IPS-20b (cell line): ENCODE measurements around the gene ZNF324B.
"Not testable (repeated sequence)": the region's sequence is repeated elsewhere in the genome, so short reads cannot be mapped to it uniquely, and the experiment has no call there.

Experiments used
- H3K27ac ChIP-seq: one replicate; pipeline ENCODE4 v1.5.1; 2013; ENCODE audit warnings: low read length
- H3K27me3 ChIP-seq: 2 replicates; pipeline ENCODE4 v1.6.1; 2013; ENCODE audit warnings: mild to moderate bottlenecking, low read length, inconsistent platforms; ENCODE audit not compliant: insufficient read depth
- H3K36me3 ChIP-seq: 2 replicates; pipeline ENCODE4 v1.6.1; 2013; ENCODE audit warnings: low read depth, mild to moderate bottlenecking, inconsistent platforms, low read length, moderate library complexity; ENCODE audit not compliant: insufficient read depth
- H3K4me1 ChIP-seq: 2 replicates; pipeline ENCODE4 v1.6.1; 2013; ENCODE audit warnings: mild to moderate bottlenecking, control low read depth, inconsistent platforms, low read length, moderate library complexity; ENCODE audit not compliant: insufficient read depth
- H3K4me3 ChIP-seq: 2 replicates; pipeline ENCODE4 v1.5.1; 2013; ENCODE audit warnings: mild to moderate bottlenecking, low read length, inconsistent platforms
- H3K9ac ChIP-seq: 2 replicates; pipeline ENCODE4 v1.6.1; 2013; ENCODE audit warnings: low read depth, mild to moderate bottlenecking, inconsistent platforms, low read length, moderate library complexity
- H3K9me3 ChIP-seq: 2 replicates; pipeline ENCODE4 v1.6.1; 2013; ENCODE audit warnings: mild to moderate bottlenecking, low read depth, low read length, inconsistent platforms; ENCODE audit not compliant: insufficient read depth

Gene ZNF324B

GRCh38 chr19:58466089-58466759 is 14.8 kb downstream of the ZNF324B start:
- Histone ChIP-seq H3K9ac (peak overlapping the region; percentile 16; the same call in 1 of the 2 replicates), H3K27ac (no peak overlapping the region)

GRCh38 chr19:58466760-58467589 is 15.6 kb downstream of the ZNF324B start, which contains the start of gene ZNF324:
ZNF324 (plus strand) TSS chr19:58467080; CDS start chr19:58469186, 2,106 bp downstream.
- H3K36me3 ChIP-seq: peaks cover 8% of the 10 kb centered on the region; the same call in 1 of the 2 replicates
- H3K9me3 ChIP-seq: no peaks in the 10 kb centered on the region
- H3K4me3 ChIP-seq: peak within 1 kb of the TSS; percentile 82
- H3K27me3 ChIP-seq: peaks cover 11% of the 10 kb centered on the region
- no peak within 1 kb of the TSS for H3K27ac ChIP-seq
- H3K9ac ChIP-seq: peak within 1 kb of the TSS; percentile 51; the same call in 1 of the 2 replicates
- H3K4me1 ChIP-seq: no peaks in the 10 kb centered on the region

More at GRCh38 chr19:58466089-58466759, 14.8 kb downstream of the ZNF324B start:
- Histone ChIP-seq H3K4me3 (peak overlapping the region; percentile 82), H3K9me3 (no peaks in the 10 kb centered on the region), H3K4me1 (no peaks in the 10 kb centered on the region), H3K36me3 (0 out of 2 replicates have a peak, but pooled peaks cover 4% of the 10 kb centered on the region), H3K27me3 (peaks cover 11% of the 10 kb centered on the region)

- Histone ChIP-seq H3K9ac (no peak overlapping the region), H3K4me1 (no peaks in the 10 kb centered on the region), H3K9me3 (no peaks in the 10 kb centered on the region), H3K27ac (no peak overlapping the region), H3K36me3 (peaks cover 17% of the 10 kb centered on the region), H3K27me3 (peaks cover 11% of the 10 kb centered on the region), H3K4me3 (no peak overlapping the region; the same call in 1 of the 2 replicates)
These were observed 16.9 kb downstream of the ZNF324B start for GRCh38 chr19:58468216-58468839.

- H3K9ac ChIP-seq: no peak overlapping the region
- H3K27ac ChIP-seq: no peak overlapping the region
- peaks cover 17% of the 10 kb centered on the region for H3K36me3 ChIP-seq
- H3K9me3 ChIP-seq: no peaks in the 10 kb centered on the region
- H3K4me1 ChIP-seq: no peaks in the 10 kb centered on the region
- peaks cover 11% of the 10 kb centered on the region for H3K27me3 ChIP-seq
- H3K4me3 ChIP-seq: no peak overlapping the region
These were observed 18.0 kb downstream of the ZNF324B start for GRCh38 chr19:58469241-58470013.

- H3K27ac ChIP-seq, H3K9ac ChIP-seq, H3K9me3 ChIP-seq, H3K4me1 ChIP-seq, H3K4me3 ChIP-seq, H3K27me3 ChIP-seq: not testable (repeated sequence)
- H3K36me3 ChIP-seq: peaks cover 17% of the 10 kb centered on the region
These were observed 19.6 kb downstream of the ZNF324B start for GRCh38 chr19:58470837-58471543.

- Histone ChIP-seq H3K36me3 (peaks cover 17% of the 10 kb centered on the region), H3K27ac (no peak overlapping the region), H3K4me3 (no peak overlapping the region), H3K9me3 (no peaks in the 10 kb centered on the region), H3K27me3 (no peaks in the 10 kb centered on the region; the same call in 1 of the 2 replicates), H3K4me1 (no peaks in the 10 kb centered on the region; the same call in 1 of the 2 replicates), H3K9ac (no peak overlapping the region)
These were observed 20.3 kb downstream of the ZNF324B start for GRCh38 chr19:58471736-58472135.

- H3K9ac ChIP-seq: no peak overlapping the region
- no peak overlapping the region for H3K27ac ChIP-seq
- no peaks in the 10 kb centered on the region for H3K9me3 ChIP-seq
- peaks cover 17% of the 10 kb centered on the region for H3K36me3 ChIP-seq
- no peak overlapping the region for H3K4me3 ChIP-seq
- peaks cover 9% of the 10 kb centered on the region; the same call in 1 of the 2 replicates for H3K27me3 ChIP-seq
- peaks cover 2% of the 10 kb centered on the region; the same call in 1 of the 2 replicates for H3K4me1 ChIP-seq
These were observed 22.4 kb downstream of the ZNF324B start for GRCh38 chr19:58473775-58474174.

- peaks cover 2% of the 10 kb centered on the region; the same call in 1 of the 2 replicates for H3K4me1 ChIP-seq
- no peak overlapping the region for H3K4me3 ChIP-seq
- H3K9ac ChIP-seq: no peak overlapping the region; the same call in 1 of the 2 replicates
- no peak overlapping the region for H3K27ac ChIP-seq
- H3K36me3 ChIP-seq: peaks cover 17% of the 10 kb centered on the region
- H3K9me3 ChIP-seq: no peaks in the 10 kb centered on the region
- H3K27me3 ChIP-seq: peaks cover 9% of the 10 kb centered on the region; the same call in 1 of the 2 replicates
These were observed 23.0 kb downstream of the ZNF324B start for GRCh38 chr19:58474291-58474996.

- no peaks in the 10 kb centered on the region for H3K9me3 ChIP-seq
- H3K4me1 ChIP-seq: peaks cover 2% of the 10 kb centered on the region; the same call in 1 of the 2 replicates
- H3K4me3 ChIP-seq: peak overlapping the region; percentile 86
- H3K9ac ChIP-seq: peak overlapping the region; percentile 89; the same call in 1 of the 2 replicates
- peaks cover 17% of the 10 kb centered on the region for H3K36me3 ChIP-seq
- H3K27ac ChIP-seq: no peak overlapping the region
- H3K27me3 ChIP-seq: peaks cover 9% of the 10 kb centered on the region; the same call in 1 of the 2 replicates
These were observed 23.7 kb downstream of the ZNF324B start for GRCh38 chr19:58474997-58475713.
